GM18502 (cell line): ENCODE data around the gene LARP4.
"Not testable (repeated sequence)": the region's sequence is repeated elsewhere in the genome, so short reads cannot be mapped to it uniquely, and the experiment has no call there.

ENCODE experiments used
- ATAC-seq: cut with Tn5 transposase; IDR thresholded peaks from one replicate; pipeline ENCODE4 v1.9.1; 2021; ENCODE audit warnings: mild to moderate bottlenecking; ENCODE audit not compliant: unreplicated experiment, poor library complexity

Gene LARP4

GRCh38 chr12:50520416-50521207 lies 119.9 kb downstream of the LARP4 start:
- ATAC-seq: no peak

- ATAC-seq: not testable (repeated sequence)
These were observed 121.1 kb downstream of the LARP4 start for GRCh38 chr12:50521781-50522180.

GRCh38 chr12:50523772-50524171 lies 123.1 kb downstream of the LARP4 start:
- no peak for ATAC-seq

- no peak for ATAC-seq
These were observed 123.9 kb downstream of the LARP4 start for GRCh38 chr12:50524621-50525020.

- no peak for ATAC-seq
These were observed 124.7 kb downstream of the LARP4 start for GRCh38 chr12:50525422-50525821.

- ATAC-seq: no peak
These were observed 126.7 kb downstream of the LARP4 start for GRCh38 chr12:50527359-50527726.

- ATAC-seq: no peak
These were observed 128.1 kb downstream of the LARP4 start for GRCh38 chr12:50528800-50529199.

GRCh38 chr12:50529345-50529744 lies 128.7 kb downstream of the LARP4 start:
- ATAC-seq: no peak
